ENCODE data around the gene TDRD5. TPM values are rescaled to one million over a fixed set of nuclear protein-coding genes. Genes with fewer than 3 reads are reported as not detected.

Gene TDRD5
- total RNA-seq, 1 experiment from 2014 or later, result 0.25 TPM

DNA sequence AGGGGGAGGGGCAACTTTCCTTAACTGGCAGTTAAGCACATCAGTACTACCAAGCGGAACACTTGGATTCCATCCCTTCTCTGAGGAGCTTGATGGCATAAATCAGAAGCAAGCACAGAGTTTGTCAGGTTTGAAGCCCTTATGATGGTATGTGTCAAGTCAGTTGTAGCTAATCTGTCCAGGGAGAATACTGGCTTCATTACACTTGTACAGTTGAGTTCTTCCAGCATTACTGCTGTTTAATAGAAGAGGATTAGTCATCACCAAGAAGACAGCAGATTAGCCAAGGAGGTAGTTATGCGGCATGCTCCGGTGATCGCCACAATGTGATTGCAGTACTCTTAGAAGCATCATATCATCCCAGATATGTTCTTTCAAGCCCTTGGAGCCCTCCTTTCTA is 2.1 kb upstream of the TDRD5 start:
- no TSS peak for BruUV-seq (replicated peaks)
- H2AFZ ChIP-seq (ENCODE audit: low read depth, low read length, poor library complexity, severe bottlenecking), result no peak overlapping the region
- H3K4me2 ChIP-seq (ENCODE audit: low read length), result no peak overlapping the region
- DNase-seq (ENCODE audit: low read depth, low spot score) (no peak), ATAC-seq (no peak)
- intact Hi-C loops (cut with micrococcal nuclease), result no loop called here
- CTCF ChIA-PET, result no interaction called here
- no peaks in the 10 kb centered on the region for H4K20me1 ChIP-seq (ENCODE audit: insufficient read depth)
- no peak overlapping the region for H3K4me3 ChIP-seq (replicated peaks in 1 of 2; ENCODE audit: low read depth in 1 of 2, low read length in 2 of 2)
- H3K4me1 ChIP-seq (ENCODE audit: control insufficient read depth in 1 of 2, insufficient read depth in 2 of 2, low read length in 2 of 2), result no peaks in the 10 kb centered on the region
- TF ChIP-seq EGR1 (IDR thresholded peaks at IDR 0.05; ENCODE audit: low read depth) (no peak), POLR2AphosphoS5 (IDR thresholded peaks at IDR 0.05; ENCODE audit: low read depth, low read length) (no peak), REST (IDR thresholded peaks at IDR 0.05; ENCODE audit: low read depth) (no peak), ZFX (IDR thresholded peaks at IDR 0.05) (no peak), JUND (IDR thresholded peaks at IDR 0.05) (no peak), FOSL1 (IDR thresholded peaks at IDR 0.05; ENCODE audit: low read depth) (no peak), RAD21 (IDR thresholded peaks at IDR 0.05; ENCODE audit: low read depth) (no peak), MAX (IDR thresholded peaks at IDR 0.05) (no peak), YY1 (IDR thresholded peaks at IDR 0.05; ENCODE audit: extremely low read depth, insufficient replicate concordance, low read depth, low read length) (no peak), CEBPB (IDR thresholded peaks at IDR 0.05; ENCODE audit: low read depth) (no peak)
- POLR2A ChIA-PET, result no interaction called here
- no peaks in the 10 kb centered on the region for H3K36me3 ChIP-seq (ENCODE audit: control insufficient read depth in 1 of 2, insufficient read depth in 2 of 2, low read length in 2 of 2)
- H3K9me3 ChIP-seq (ENCODE audit: control insufficient read depth in 1 of 2, insufficient read depth in 1 of 2, low read depth in 1 of 2, low read length in 2 of 2), result no peaks in the 10 kb centered on the region
- H3K9me2 ChIP-seq (ENCODE audit: insufficient read depth), result no peaks in the 10 kb centered on the region
- H3K9ac ChIP-seq (ENCODE audit: low read length), result no peak overlapping the region
- RAD21 ChIA-PET (ENCODE audit: low non-redundant PET in 1 of 2, low total read pairs in 2 of 2, uncharacterized antibody in 2 of 2, unreplicated experiment in 2 of 2), result no interaction called here
- no peaks in the 10 kb centered on the region for H3K79me2 ChIP-seq (ENCODE audit: insufficient read depth, low read length)
- H3K27ac ChIP-seq (ENCODE audit: low read depth, low read length), result no peak overlapping the region
- H3K27me3 ChIP-seq (ENCODE audit: insufficient read depth, low read length), result no peaks in the 10 kb centered on the region

Data from HCT116 (cell line).